ENCODE measurements around the gene ATXN3.

The ATXN3 gene

GRCh38 chr14:92106143-92106926 is at the start of gene ATXN3:
Gene ATXN3, minus strand, starts transcription at chr14:92106582. Its CDS starts 30 bp downstream, at chr14:92106552.
- no peak within 1 kb of the TSS for H3K27ac ChIP-seq (ENCODE audit: low read length)
- no peaks in the 10 kb centered on the region for H3K36me3 ChIP-seq (ENCODE audit: control insufficient read depth, low read depth, low read length)
- H3K27me3 ChIP-seq (ENCODE audit: control insufficient read depth, insufficient read depth, low read length) = no peaks in the 10 kb centered on the region
- H3K9ac ChIP-seq (ENCODE audit: low read length) = peak within 1 kb of the TSS; percentile 75
- peaks cover 10% of the 10 kb centered on the region for H3K4me1 ChIP-seq (ENCODE audit: control insufficient read depth, low read depth, low read length)
- no peaks in the 10 kb centered on the region for H3K9me3 ChIP-seq (ENCODE audit: control insufficient read depth, low read depth, low read length)
- H3K4me3 ChIP-seq (ENCODE audit: low read length) = peak within 1 kb of the TSS; percentile 93

GRCh38 chr14:92154283-92154942 is 48.0 kb upstream of the ATXN3 start:
- Histone ChIP-seq H3K9ac (ENCODE audit: low read length) (no peak overlapping the region), H3K9me3 (ENCODE audit: control insufficient read depth, low read depth, low read length) (no peaks in the 10 kb centered on the region), H3K27me3 (ENCODE audit: control insufficient read depth, insufficient read depth, low read length) (no peaks in the 10 kb centered on the region), H3K4me3 (ENCODE audit: low read length) (no peak overlapping the region), H3K27ac (ENCODE audit: low read length) (no peak overlapping the region), H3K4me1 (ENCODE audit: control insufficient read depth, low read depth, low read length) (no peaks in the 10 kb centered on the region), H3K36me3 (ENCODE audit: control insufficient read depth, low read depth, low read length) (peaks cover 56% of the 10 kb centered on the region)

- H3K9me3 ChIP-seq (ENCODE audit: control insufficient read depth, low read depth, low read length) = no peaks in the 10 kb centered on the region
- H3K27me3 ChIP-seq (ENCODE audit: control insufficient read depth, insufficient read depth, low read length) = no peaks in the 10 kb centered on the region
- H3K27ac ChIP-seq (ENCODE audit: low read length) = no peak overlapping the region
- H3K4me1 ChIP-seq (ENCODE audit: control insufficient read depth, low read depth, low read length) = no peaks in the 10 kb centered on the region
- H3K4me3 ChIP-seq (ENCODE audit: low read length) = no peak overlapping the region
- no peak overlapping the region for H3K9ac ChIP-seq (ENCODE audit: low read length)
- peaks cover 54% of the 10 kb centered on the region for H3K36me3 ChIP-seq (ENCODE audit: control insufficient read depth, low read depth, low read length)
These were observed 47.2 kb upstream of the ATXN3 start for GRCh38 chr14:92153581-92153980.

GRCh38 chr14:92144708-92145107 is 38.3 kb upstream of the ATXN3 start:
- Histone ChIP-seq H3K9ac (ENCODE audit: low read length) (no peak overlapping the region), H3K4me3 (ENCODE audit: low read length) (no peak overlapping the region), H3K27ac (ENCODE audit: low read length) (no peak overlapping the region), H3K27me3 (ENCODE audit: control insufficient read depth, insufficient read depth, low read length) (no peaks in the 10 kb centered on the region), H3K36me3 (ENCODE audit: control insufficient read depth, low read depth, low read length) (peaks cover 79% of the 10 kb centered on the region), H3K9me3 (ENCODE audit: control insufficient read depth, low read depth, low read length) (no peaks in the 10 kb centered on the region), H3K4me1 (ENCODE audit: control insufficient read depth, low read depth, low read length) (no peaks in the 10 kb centered on the region)

- no peaks in the 10 kb centered on the region for H3K9me3 ChIP-seq (ENCODE audit: control insufficient read depth, low read depth, low read length)
- H3K27ac ChIP-seq (ENCODE audit: low read length) = no peak overlapping the region
- no peaks in the 10 kb centered on the region for H3K27me3 ChIP-seq (ENCODE audit: control insufficient read depth, insufficient read depth, low read length)
- H3K36me3 ChIP-seq (ENCODE audit: control insufficient read depth, low read depth, low read length) = peaks cover 76% of the 10 kb centered on the region
- H3K4me3 ChIP-seq (ENCODE audit: low read length) = no peak overlapping the region
- no peak overlapping the region for H3K9ac ChIP-seq (ENCODE audit: low read length)
- no peaks in the 10 kb centered on the region for H3K4me1 ChIP-seq (ENCODE audit: control insufficient read depth, low read depth, low read length)
These were observed 37.6 kb upstream of the ATXN3 start for GRCh38 chr14:92143962-92144361.

GRCh38 chr14:92143309-92143708 is 36.9 kb upstream of the ATXN3 start:
- H3K27me3 ChIP-seq (ENCODE audit: control insufficient read depth, insufficient read depth, low read length) = no peaks in the 10 kb centered on the region
- H3K4me3 ChIP-seq (ENCODE audit: low read length) = no peak overlapping the region
- H3K9me3 ChIP-seq (ENCODE audit: control insufficient read depth, low read depth, low read length) = no peaks in the 10 kb centered on the region
- no peak overlapping the region for H3K9ac ChIP-seq (ENCODE audit: low read length)
- H3K27ac ChIP-seq (ENCODE audit: low read length) = no peak overlapping the region
- H3K4me1 ChIP-seq (ENCODE audit: control insufficient read depth, low read depth, low read length) = no peaks in the 10 kb centered on the region
- peaks cover 80% of the 10 kb centered on the region for H3K36me3 ChIP-seq (ENCODE audit: control insufficient read depth, low read depth, low read length)

- no peaks in the 10 kb centered on the region for H3K27me3 ChIP-seq (ENCODE audit: control insufficient read depth, insufficient read depth, low read length)
- peaks cover 71% of the 10 kb centered on the region for H3K36me3 ChIP-seq (ENCODE audit: control insufficient read depth, low read depth, low read length)
- no peak overlapping the region for H3K9ac ChIP-seq (ENCODE audit: low read length)
- H3K4me3 ChIP-seq (ENCODE audit: low read length) = no peak overlapping the region
- H3K27ac ChIP-seq (ENCODE audit: low read length) = no peak overlapping the region
- H3K9me3 ChIP-seq (ENCODE audit: control insufficient read depth, low read depth, low read length) = no peaks in the 10 kb centered on the region
- H3K4me1 ChIP-seq (ENCODE audit: control insufficient read depth, low read depth, low read length) = no peaks in the 10 kb centered on the region
These were observed 28.9 kb upstream of the ATXN3 start for GRCh38 chr14:92135269-92135668.

GRCh38 chr14:92134456-92134855 is 28.1 kb upstream of the ATXN3 start:
- Histone ChIP-seq H3K27me3 (ENCODE audit: control insufficient read depth, insufficient read depth, low read length) (no peaks in the 10 kb centered on the region), H3K27ac (ENCODE audit: low read length) (no peak overlapping the region), H3K4me1 (ENCODE audit: control insufficient read depth, low read depth, low read length) (no peaks in the 10 kb centered on the region), H3K4me3 (ENCODE audit: low read length) (no peak overlapping the region), H3K9me3 (ENCODE audit: control insufficient read depth, low read depth, low read length) (no peaks in the 10 kb centered on the region), H3K9ac (ENCODE audit: low read length) (no peak overlapping the region), H3K36me3 (ENCODE audit: control insufficient read depth, low read depth, low read length) (peaks cover 77% of the 10 kb centered on the region)

- Histone ChIP-seq H3K9ac (ENCODE audit: low read length) (peak overlapping the region; percentile 99), H3K36me3 (ENCODE audit: control insufficient read depth, low read depth, low read length) (peaks cover 25% of the 10 kb centered on the region), H3K27me3 (ENCODE audit: control insufficient read depth, insufficient read depth, low read length) (no peaks in the 10 kb centered on the region), H3K9me3 (ENCODE audit: control insufficient read depth, low read depth, low read length) (no peaks in the 10 kb centered on the region), H3K4me1 (ENCODE audit: control insufficient read depth, low read depth, low read length) (no peaks in the 10 kb centered on the region), H3K4me3 (ENCODE audit: low read length) (peak overlapping the region; percentile 84), H3K27ac (ENCODE audit: low read length) (peak overlapping the region; percentile 96)
These were observed 16.4 kb upstream of the ATXN3 start for GRCh38 chr14:92122761-92123160.

- Histone ChIP-seq H3K27ac (ENCODE audit: low read length) (peak overlapping the region; percentile 96), H3K36me3 (ENCODE audit: control insufficient read depth, low read depth, low read length) (peaks cover 23% of the 10 kb centered on the region), H3K4me3 (ENCODE audit: low read length) (peak overlapping the region; percentile 84), H3K9ac (ENCODE audit: low read length) (peak overlapping the region; percentile 99), H3K9me3 (ENCODE audit: control insufficient read depth, low read depth, low read length) (no peaks in the 10 kb centered on the region), H3K4me1 (ENCODE audit: control insufficient read depth, low read depth, low read length) (no peaks in the 10 kb centered on the region), H3K27me3 (ENCODE audit: control insufficient read depth, insufficient read depth, low read length) (no peaks in the 10 kb centered on the region)
These were observed 15.9 kb upstream of the ATXN3 start for GRCh38 chr14:92122351-92122677.

- H3K27me3 ChIP-seq (ENCODE audit: control insufficient read depth, insufficient read depth, low read length) = no peaks in the 10 kb centered on the region
- peak within 1 kb of the TSS; percentile 99 for H3K9ac ChIP-seq (ENCODE audit: low read length)
- H3K4me3 ChIP-seq (ENCODE audit: low read length) = peak within 1 kb of the TSS; percentile 84
- H3K4me1 ChIP-seq (ENCODE audit: control insufficient read depth, low read depth, low read length) = no peaks in the 10 kb centered on the region
- H3K36me3 ChIP-seq (ENCODE audit: control insufficient read depth, low read depth, low read length) = peaks cover 23% of the 10 kb centered on the region
- no peaks in the 10 kb centered on the region for H3K9me3 ChIP-seq (ENCODE audit: control insufficient read depth, low read depth, low read length)
- peak within 1 kb of the TSS; percentile 96 for H3K27ac ChIP-seq (ENCODE audit: low read length)
These were observed 15.4 kb upstream of the ATXN3 start, which contains the start of the genes CPSF2 and NDUFB1 for GRCh38 chr14:92121670-92122350. Gene CPSF2, plus strand, starts transcription at chr14:92121969. Its CDS starts 9,016 bp downstream, at chr14:92130985. Gene NDUFB1, minus strand, starts transcription at chr14:92121706. Its CDS starts 4,069 bp downstream, at chr14:92117637.

Measured in iPS-18a (cell line).